ENCODE results near the gene TTF1.
"Not testable (repeated sequence)": the region's sequence is repeated elsewhere in the genome, so short reads cannot be mapped to it uniquely, and the experiment has no call there.

Gene TTF1

DNA sequence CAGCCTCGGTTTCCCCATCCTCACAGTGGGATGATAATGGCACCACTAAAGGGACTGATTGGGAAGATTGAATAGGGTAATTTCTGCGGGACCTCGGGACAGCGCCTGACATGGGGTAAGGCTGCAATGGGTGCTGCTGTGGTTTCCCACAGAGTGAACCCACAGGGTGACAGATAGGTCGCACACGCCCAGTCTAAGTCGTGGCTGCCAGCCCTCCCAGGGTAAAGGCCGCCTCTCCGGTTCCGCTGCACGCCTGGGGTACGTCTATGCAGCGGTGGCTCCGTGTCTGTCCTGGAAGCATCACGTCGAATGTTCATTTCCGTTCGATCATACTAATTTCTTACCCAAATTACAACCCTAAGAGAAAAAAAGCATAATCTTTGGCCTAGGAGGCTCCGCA lies 4.0 kb upstream of the TTF1 start:
- no peak for DNase-seq

- no peak for DNase-seq
These were observed 3.3 kb upstream of the TTF1 start, which contains the start of gene CFAP77 for GRCh38 chr9:132409828-132410528. TSS of gene CFAP77 (plus strand) at chr9:132410211. CDS start at chr9:132410272, 61 bp downstream.

DNA sequence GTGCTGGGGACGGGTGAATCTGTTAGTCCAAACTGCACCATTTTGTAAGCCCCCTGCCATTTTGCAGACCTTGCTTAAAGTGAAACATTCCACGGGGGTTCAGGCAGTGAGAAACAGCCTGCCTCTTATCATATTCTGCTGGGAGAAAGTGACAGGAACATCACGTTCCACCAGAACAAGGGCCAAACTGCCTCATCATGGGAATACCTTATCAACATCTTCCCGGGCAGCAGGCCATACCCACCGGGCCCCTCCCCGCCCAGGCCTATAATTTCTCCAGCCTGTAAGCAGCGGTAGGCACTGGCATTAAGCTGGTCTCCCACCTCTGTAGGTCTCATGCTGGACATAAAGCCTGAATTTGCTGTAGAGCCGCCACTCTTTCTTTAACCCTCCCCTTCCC lies 1.9 kb upstream of the TTF1 start:
- no peak for DNase-seq

DNA sequence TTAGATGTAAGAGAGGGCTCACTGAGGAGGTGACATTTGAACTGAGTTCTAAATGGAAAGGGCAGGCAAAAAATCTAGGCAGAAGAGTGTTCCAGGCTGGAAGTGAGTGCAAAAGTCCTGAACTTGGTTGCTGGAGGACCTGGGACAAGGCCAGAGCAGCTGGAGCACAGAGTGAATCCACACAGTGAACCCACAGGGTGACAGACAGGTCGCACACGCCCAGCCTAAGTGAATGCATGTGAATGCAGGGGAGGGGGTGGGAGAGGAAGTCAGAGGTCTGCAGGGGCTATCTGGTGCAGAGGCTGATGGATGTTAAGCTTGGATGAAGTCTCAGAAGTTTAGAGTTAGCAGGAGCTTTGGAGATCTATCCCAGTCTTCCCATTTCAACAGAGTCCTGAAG lies 556 bp upstream of the TTF1 start:
- no peak for DNase-seq

DNA sequence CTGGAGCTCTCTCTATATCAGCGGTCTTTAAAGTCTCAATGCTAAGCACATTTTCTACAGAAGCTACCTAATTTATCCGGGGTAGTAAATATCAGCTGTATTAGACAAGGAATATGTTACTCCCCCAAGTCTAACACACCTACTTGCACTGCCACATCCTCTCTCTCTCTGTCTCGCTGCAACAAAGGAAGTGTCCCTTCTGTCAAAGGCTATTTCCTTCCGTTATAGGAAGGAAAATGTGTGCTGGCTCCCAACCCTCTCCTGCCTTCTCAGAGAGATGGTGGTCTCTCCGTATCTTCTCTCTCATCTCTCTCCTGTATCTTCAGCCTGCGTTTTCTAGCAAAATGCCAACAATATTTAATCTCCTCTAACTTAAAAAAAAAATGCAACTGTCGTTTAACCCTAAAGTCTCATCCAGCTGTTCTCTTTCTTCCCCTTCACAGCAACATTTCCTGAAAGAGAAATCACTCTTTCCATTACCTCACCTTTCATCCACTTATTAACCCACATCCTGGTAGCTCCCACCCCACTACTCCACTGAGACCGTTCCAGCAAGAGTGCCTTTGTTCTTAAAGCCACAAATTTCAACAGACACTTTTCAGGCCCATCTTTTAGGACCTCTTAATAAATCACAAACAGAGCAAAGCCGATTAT lies 2.3 kb downstream of the TTF1 start:
- DNase-seq = no peak

GRCh38 chr9:132401824-132402223 lies 4.8 kb downstream of the TTF1 start:
- no peak for DNase-seq

- DNase-seq = no peak
These were observed 11.1 kb downstream of the TTF1 start for GRCh38 chr9:132395560-132395959.

GRCh38 chr9:132391449-132391848 lies 15.2 kb downstream of the TTF1 start:
- DNase-seq = no peak

- DNase-seq = no peak
These were observed 15.7 kb downstream of the TTF1 start for GRCh38 chr9:132390966-132391365.

DNA sequence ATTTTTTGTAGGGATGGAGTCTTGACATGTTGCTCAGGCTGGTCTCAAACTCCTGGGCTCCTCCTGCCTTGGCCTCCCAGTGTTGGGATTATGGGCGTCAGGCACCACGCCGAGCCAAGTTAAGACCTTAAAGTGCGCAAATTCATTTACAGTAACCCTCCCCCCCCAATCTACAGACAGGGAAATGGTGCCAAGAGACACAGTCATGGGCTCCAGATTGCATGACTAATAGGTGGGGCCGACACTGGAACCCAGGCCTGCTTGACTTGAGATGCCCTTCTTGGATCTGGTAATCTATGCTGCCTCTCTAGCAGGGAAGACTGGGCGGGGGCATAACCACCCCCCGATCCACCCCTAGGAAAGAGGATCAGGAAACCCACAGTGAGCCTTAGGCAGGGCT lies 19.5 kb downstream of the TTF1 start:
- DNase-seq = no peak

DNA sequence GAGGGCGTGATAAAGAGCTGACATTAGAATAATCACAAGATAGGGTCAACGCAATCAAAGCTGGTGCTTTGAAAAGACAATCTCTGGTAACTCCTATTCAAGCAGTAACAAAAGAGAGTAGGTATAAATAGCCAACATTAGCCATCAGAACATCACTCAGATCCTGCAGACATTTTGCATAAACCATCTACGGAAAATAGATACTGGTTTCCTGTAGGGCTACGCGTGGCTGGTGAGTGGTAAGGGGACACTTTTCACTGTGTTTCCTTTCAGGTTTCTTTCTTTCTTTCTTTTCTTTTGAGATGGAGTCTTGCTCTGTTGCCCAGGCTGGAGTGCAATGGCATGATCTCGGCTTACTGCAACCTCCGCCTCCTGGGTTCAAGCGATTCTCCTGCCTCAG lies 22.3 kb downstream of the TTF1 start:
- no peak for DNase-seq

GRCh38 chr9:132383462-132383883 lies 23.2 kb downstream of the TTF1 start:
- DNase-seq = no peak

DNA sequence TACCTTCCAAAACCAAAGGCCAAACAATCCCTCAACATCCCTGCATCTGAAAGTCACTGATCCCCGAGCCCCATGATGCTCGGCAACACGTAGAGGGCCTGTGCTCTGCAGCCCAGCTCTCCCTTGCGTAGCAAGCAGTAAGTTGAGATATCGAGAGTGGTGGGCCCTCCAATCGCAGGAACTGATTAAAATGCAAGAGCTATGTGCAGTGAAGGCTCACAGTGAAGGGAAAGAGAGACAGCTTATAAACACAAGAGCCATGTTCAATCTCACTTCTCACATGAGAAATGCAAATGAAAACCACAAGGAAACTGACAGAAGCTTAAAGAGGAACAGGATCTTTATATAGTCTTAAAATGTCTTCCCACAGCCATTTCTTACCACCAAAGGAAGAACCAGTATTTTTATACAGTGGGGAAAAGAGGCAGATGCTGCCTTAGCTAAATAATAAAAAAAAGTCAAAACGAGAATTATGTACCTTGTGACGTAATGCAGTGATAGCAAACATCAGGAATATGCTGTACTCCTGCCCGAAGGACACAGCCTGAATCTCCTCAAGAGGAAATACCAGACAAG lies 24.6 kb downstream of the TTF1 start:
- no peak for DNase-seq

DNA sequence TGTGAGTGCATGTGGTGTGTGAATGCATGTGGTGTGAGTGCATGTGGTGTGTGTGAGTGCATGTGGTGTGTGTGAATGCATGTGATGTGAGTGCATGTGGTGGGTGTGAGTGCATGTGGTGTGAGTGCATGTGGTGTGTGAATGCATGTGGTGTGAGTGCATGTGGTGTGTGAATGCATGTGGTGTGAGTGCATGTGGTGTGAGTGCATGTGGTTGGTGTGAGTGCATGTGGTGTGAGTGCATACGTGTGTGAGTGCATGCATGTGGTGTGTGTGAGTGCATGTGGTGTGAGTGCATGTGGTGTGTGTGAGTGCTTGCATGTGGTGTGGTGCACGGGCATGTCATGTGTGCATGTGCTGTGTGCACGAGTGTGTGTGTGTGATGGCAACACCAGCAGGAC lies 28.2 kb downstream of the TTF1 start:
- DNase-seq = not testable (repeated sequence)

- DNase-seq = not testable (repeated sequence)
These were observed 28.9 kb downstream of the TTF1 start for GRCh38 chr9:132377769-132378168.

GRCh38 chr9:132372177-132373095 lies 34.2 kb downstream of the TTF1 start:
- DNase-seq = no peak

DNA sequence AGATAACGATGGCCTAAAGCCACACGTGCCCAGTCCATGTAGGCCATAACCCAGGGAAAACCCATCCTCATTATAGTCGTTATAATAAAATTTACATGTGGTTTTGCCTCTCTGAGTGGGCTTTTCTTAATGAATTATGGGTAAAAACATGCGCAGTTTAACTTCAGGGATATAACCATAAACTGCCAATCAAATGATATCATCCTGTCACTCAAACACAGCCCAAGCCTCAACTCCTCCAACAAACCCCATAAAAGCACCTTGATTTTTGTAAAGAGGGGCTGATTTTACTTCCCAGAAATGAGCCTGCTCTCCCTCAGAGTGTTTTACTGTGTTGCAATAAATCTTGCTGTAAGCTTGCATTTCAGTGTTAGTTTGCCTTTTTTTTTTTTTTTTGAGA lies 36.0 kb downstream of the TTF1 start:
- no peak for DNase-seq

DNA sequence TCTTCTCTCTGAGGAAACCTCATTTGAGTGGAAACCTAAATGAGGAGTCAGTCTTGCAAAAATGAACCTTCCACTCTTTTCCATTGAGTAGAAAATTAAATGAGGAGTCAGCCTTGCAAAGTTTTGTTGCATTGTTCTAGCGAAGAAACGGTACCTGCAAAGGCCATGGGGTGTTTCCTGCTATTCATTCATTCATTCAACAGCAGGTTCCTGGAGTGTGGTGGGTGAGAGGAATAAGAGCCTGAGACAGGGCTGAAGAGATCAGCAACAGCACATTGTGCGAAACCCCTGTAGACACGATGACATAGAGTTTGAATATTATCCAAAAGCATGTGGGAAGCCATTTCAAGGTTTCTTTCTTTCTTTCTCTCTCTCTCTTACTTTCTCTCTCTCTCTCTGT lies 37.2 kb downstream of the TTF1 start:
- DNase-seq = no peak

DNA sequence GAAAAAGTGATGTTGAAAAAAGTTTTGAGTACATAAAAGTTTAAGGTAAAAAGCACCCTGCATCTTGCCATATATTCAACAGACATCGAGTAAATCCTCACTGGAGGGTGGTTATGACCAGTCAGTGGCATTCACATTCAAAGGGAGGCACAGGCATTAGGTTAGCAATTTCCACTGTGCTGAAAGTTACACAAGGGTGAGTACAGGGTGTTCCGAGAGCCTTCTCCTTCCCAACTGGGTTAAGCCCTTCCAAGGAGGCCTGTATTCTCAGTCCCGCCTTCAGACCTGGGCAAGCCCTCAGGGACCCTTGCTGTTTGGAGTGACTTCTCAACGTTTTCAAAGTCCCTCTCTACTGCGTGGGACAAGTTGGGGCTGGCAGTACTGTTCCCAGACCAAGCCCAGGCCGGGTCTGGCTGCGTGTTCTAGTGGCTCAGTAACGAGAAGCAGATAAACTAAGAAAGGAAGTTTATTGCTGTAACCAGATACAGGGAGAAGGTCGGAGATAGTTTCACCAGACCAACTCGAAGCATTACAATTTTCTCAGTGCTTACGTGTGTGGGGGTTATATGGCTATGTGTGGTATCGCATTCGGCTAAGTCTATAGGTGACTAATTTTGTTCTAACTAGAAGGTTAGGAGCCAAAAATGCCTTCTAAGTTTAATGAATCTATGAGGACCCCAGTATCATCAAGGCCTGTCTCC lies 38.9 kb downstream of the TTF1 start:
- DNase-seq = no peak

DNA sequence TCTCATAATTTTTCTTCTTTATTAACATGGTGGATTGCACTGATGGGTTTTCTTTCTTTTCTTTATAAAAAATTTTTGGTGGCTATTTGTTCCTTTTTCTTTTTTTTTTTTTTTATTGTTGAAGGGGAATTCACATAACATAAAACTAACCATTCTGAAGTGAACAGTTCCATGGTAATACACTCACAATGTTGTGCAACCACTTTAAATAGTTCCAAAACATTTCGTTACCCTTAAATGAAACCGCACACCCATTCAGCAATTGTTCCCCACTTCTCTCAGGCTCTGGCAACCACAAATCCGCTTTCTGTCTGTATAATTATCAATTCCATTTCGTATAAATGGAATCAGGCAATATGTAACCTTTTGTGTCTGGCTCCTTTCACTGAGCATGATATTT lies 40.2 kb downstream of the TTF1 start:
- DNase-seq = no peak

DNA sequence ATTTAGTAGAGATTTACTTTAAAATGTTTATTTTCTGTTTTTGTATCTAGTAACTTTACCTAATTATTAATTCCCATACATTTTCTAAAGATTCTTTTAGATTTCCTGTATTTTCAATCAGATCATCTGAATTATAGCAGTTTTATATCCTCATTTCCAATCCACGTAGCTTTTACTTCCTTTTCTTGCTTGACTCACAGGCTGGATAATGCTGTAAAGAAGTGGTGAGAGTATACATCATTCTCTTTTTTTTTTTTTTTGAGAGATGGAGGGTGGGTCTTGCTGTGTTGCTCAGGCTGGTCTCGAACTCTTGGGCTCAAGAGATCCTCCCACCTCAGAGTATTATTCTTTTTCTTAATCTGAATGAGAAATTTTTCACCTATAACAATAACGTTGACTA lies 40.7 kb downstream of the TTF1 start:
- no peak for DNase-seq

- DNase-seq = no peak
These were observed 42.6 kb downstream of the TTF1 start for GRCh38 chr9:132364068-132364467.

GRCh38 chr9:132357764-132358163 lies 48.9 kb downstream of the TTF1 start:
- DNase-seq = no peak
